ENCODE data around the gene RPL9.

DNA sequence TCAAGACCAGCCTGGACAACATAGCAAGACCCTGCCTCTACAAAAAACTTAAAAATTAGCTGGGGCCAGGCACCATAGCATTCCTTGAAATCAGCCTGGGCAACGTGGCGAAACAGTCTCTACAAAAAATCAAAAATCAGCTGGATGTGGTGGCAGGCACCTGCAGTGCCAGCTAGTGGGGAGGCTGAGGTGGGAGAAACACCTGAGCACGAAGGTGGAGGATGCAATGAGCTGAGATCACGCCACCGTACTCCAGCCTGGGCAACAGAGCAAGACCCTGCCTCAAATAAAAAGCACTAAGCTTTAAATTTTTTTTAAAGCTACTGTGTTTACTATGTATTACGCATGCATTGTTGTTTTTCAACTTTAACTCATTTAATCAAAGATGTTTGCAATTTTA, 3.2 kb downstream of the RPL9 start:
- TF ChIP-seq, protein P1, sequence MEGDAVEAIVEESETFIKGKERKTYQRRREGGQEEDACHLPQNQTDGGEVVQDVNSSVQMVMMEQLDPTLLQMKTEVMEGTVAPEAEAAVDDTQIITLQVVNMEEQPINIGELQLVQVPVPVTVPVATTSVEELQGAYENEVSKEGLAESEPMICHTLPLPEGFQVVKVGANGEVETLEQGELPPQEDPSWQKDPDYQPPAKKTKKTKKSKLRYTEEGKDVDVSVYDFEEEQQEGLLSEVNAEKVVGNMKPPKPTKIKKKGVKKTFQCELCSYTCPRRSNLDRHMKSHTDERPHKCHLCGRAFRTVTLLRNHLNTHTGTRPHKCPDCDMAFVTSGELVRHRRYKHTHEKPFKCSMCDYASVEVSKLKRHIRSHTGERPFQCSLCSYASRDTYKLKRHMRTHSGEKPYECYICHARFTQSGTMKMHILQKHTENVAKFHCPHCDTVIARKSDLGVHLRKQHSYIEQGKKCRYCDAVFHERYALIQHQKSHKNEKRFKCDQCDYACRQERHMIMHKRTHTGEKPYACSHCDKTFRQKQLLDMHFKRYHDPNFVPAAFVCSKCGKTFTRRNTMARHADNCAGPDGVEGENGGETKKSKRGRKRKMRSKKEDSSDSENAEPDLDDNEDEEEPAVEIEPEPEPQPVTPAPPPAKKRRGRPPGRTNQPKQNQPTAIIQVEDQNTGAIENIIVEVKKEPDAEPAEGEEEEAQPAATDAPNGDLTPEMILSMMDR (IDR thresholded peaks at IDR 0.05) = no peak
- TF ChIP-seq EZH2 (IDR thresholded peaks at IDR 0.05; ENCODE audit: borderline replicate concordance, insufficient read depth, low read depth, low read length, poor library complexity, severe bottlenecking) = no peak

Measured in B cell (primary cell).